AG04449 (cell line): ENCODE measurements around the gene DEDD2.

ENCODE experiments used
- CTCF ChIA-PET: fragments of 350-600 bp; formaldehyde crosslinking; extraction: SDS; loops from one replicate; lab custom pipeline; 2021; ENCODE audit warnings: antibody characterized with exemption; lab: Yijun Ruan, JAX
- POLR2A ChIA-PET: fragments of 400-600, 350-600 bp; formaldehyde crosslinking; extraction: SDS; loops from one replicate; lab custom pipeline; 2020; ENCODE audit warnings: antibody characterized with exemption, inconsistent platforms; lab: Yijun Ruan, JAX
- DNase-seq: peaks from one replicate; pipeline ENCODE4 v3.0.0-alpha.2; 2010; ENCODE audit warnings: low read depth, low spot score
- H3K4me3 ChIP-seq: 2 replicates; pipeline ENCODE4 v1.5.1; 2011; ENCODE audit warnings: low read depth, mild to moderate bottlenecking, control low read depth, low read length
- CTCF ChIP-seq: IDR thresholded peaks from one replicate; pipeline ENCODE4 v1.5.1; 2011; ENCODE audit warnings: mild to moderate bottlenecking, moderate library complexity, low read length, control low read depth, inconsistent platforms; ENCODE audit not compliant: insufficient read depth; ENCODE audit errors: missing control alignments

Gene DEDD2

GRCh38 chr19:42232435-42232834 lies 15.0 kb upstream of the DEDD2 start:
- ChIA-PET POLR2A (interaction anchor here (1.3 to 1.7 kb wide), 3 partner anchors 10 to 156 kb away, joined by 3 to 5 read pairs (median 4); partner anchors contain the start of genes GSK3A and ZNF574), CTCF (interaction anchor here (1.2 to 1.4 kb wide), 2 partner anchors 100 to 124 kb away, joined by 3 to 5 read pairs; partner anchors contain the start of gene POU2F2)
- no peak for DNase-seq
- TF ChIP-seq CTCF, result no peak
- no peak overlapping the region for H3K4me3 ChIP-seq

- POLR2A ChIA-PET, result interaction anchor here (2.0 to 2.4 kb wide), 2 partner anchors 10 to 12 kb away, joined by 8 read pairs; partner anchors contain the start of genes GSK3A and ZNF526
- TF ChIP-seq CTCF, result no peak
- CTCF ChIA-PET, result interaction anchor here (1.1 to 5.0 kb wide), 7 partner anchors 8 to 122 kb away, joined by 3 to 33 read pairs (median 4); partner anchors contain the start of gene GSK3A
- no peak for DNase-seq
- H3K4me3 ChIP-seq, result no peak overlapping the region
Observed at GRCh38 chr19:42230571-42230970, 13.1 kb upstream of the DEDD2 start.

GRCh38 chr19:42229855-42230351 lies 12.4 kb upstream of the DEDD2 start:
- no peak for DNase-seq
- no peak for TF ChIP-seq CTCF
- POLR2A ChIA-PET, result interaction anchor here (0.6 to 2.4 kb wide), 4 partner anchors 9 to 119 kb away, joined by 3 to 8 read pairs (median 6); partner anchors contain the start of genes GSK3A and ZNF526
- CTCF ChIA-PET, result interaction anchor here (0.9 to 5.0 kb wide), 10 partner anchors 8 to 167 kb away, joined by 3 to 33 read pairs (median 4); partner anchors contain the start of gene GSK3A
- no peak overlapping the region for H3K4me3 ChIP-seq

GRCh38 chr19:42229301-42229854 lies 11.9 kb upstream of the DEDD2 start:
- ChIA-PET POLR2A (interaction anchor here (0.6 to 2.4 kb wide), 4 partner anchors 9 to 120 kb away, joined by 3 to 8 read pairs (median 6); partner anchors contain the start of genes GSK3A and ZNF526), CTCF (interaction anchor here (0.9 to 5.0 kb wide), 9 partner anchors 10 to 167 kb away, joined by 3 to 33 read pairs (median 4); partner anchors contain the start of gene GSK3A)
- DNase-seq, result no peak
- TF ChIP-seq CTCF, result no peak
- H3K4me3 ChIP-seq, result no peak overlapping the region

GRCh38 chr19:42228641-42229040 lies 11.2 kb upstream of the DEDD2 start:
- no peak for TF ChIP-seq CTCF
- ChIA-PET POLR2A (interaction anchor here (1.4 to 2.4 kb wide), 2 partner anchors 9 to 14 kb away, joined by 4 to 8 read pairs; partner anchors contain the start of genes GSK3A and ZNF526), CTCF (interaction anchor here (1.0 to 5.0 kb wide), 5 partner anchors 9 to 147 kb away, joined by 4 to 33 read pairs (median 5); partner anchors contain the start of genes GSK3A and ZNF526)
- DNase-seq, result no peak
- H3K4me3 ChIP-seq, result no peak overlapping the region
